Ascending aorta (tissue), 2 donors: ENCODE measurements around the gene UBE2H. TPM values are rescaled to one million over a fixed set of nuclear protein-coding genes. Genes with fewer than 3 reads are reported as not detected.
A peak's percentile ranks its signal among the peaks of the same experiment; 100 is the strongest.

ENCODE experiments used
- DNase-seq, 2 donors: peaks; one replicate each; pipeline ENCODE4 v3.0.0-alpha.2; 2019; ENCODE audit warnings: low spot score in 2 of 2
- H3K27ac ChIP-seq, 2 donors: fragments of 200-600 bp; sonication (generic); one replicate each; pipeline ENCODE4 v1.5.1; 2016 to 2017; ENCODE audit warnings: mild to moderate bottlenecking in 1 of 2
- H3K27me3 ChIP-seq: fragments of 200-600 bp; sonication (generic); one replicate; pipeline ENCODE4 v1.5.1; 2017
- H3K36me3 ChIP-seq, 2 donors: fragments of 200-600 bp; sonication (generic); one replicate each; pipeline ENCODE4 v1.5.1; 2016
- H3K4me1 ChIP-seq, 2 donors: fragments of 200-600 bp; sonication (generic); one replicate each; pipeline ENCODE4 v1.5.1; 2016 to 2017; ENCODE audit warnings: mild to moderate bottlenecking in 1 of 2
- H3K4me3 ChIP-seq, 2 donors: fragments of 200-600 bp; sonication (generic); one replicate each; pipeline ENCODE4 v1.5.1; 2016 to 2017; ENCODE audit warnings: mild to moderate bottlenecking in 1 of 2
- H3K9me3 ChIP-seq, 2 donors: fragments of 200-600 bp; sonication (generic); one replicate each; pipeline ENCODE4 v1.5.1; 2016
- CTCF ChIP-seq, 3 experiments: fragments of 200-600 bp in 2 of 3; fragments of 450-650 bp in 1 of 3; sonication (generic) in 2 of 3; IDR thresholded peaks; one replicate each; pipeline ENCODE4 v1.5.1; 2016 to 2019; ENCODE audit warnings: antibody characterized with exemption in 3 of 3, mild to moderate bottlenecking in 1 of 3, moderate library complexity in 1 of 3
- intact Hi-C: fragments of 100-400 bp; cut with DNase I; formaldehyde crosslinking; loops from one replicate; pipeline ENCODE4 v1.15.1; 2023
- total RNA-seq: library from RNA; depleted of rRNA; stranded (reverse); fragments of >200 nt; gene quantifications from one replicate; pipeline ENCODE4 v1.1.0, GENCODE V29; 2016

UBE2H gene
- total RNA-seq, 1 donor from 2014 or later = 83.9 TPM

- Histone ChIP-seq H3K27ac (peak overlapping the region in 1 of 2 donors; percentile 48), H3K9me3 (no peaks in the 10 kb centered on the region), H3K4me3 (no peak overlapping the region), H3K4me1 (peaks cover 5 to 41% of the 10 kb centered on the region in 2 donors), H3K27me3 (no peaks in the 10 kb centered on the region), H3K36me3 (peaks cover 3 to 13% of the 10 kb centered on the region in 2 donors)
- DNase-seq = no peak
- intact Hi-C loops = no loop called here
- no peak for TF ChIP-seq CTCF (IDR thresholded peaks at IDR 0.05)
Observed at GRCh38 chr7:129883151-129883550, 69.6 kb downstream of the UBE2H start.

- no peak overlapping the region for H3K4me3 ChIP-seq
- peaks cover 6 to 18% of the 10 kb centered on the region in 2 donors for H3K36me3 ChIP-seq
- peaks cover 5 to 41% of the 10 kb centered on the region in 2 donors for H3K4me1 ChIP-seq
- no peak for TF ChIP-seq CTCF (IDR thresholded peaks at IDR 0.05)
- no peak for DNase-seq
- H3K27me3 ChIP-seq = no peaks in the 10 kb centered on the region
- intact Hi-C loops = no loop called here
- H3K9me3 ChIP-seq = no peaks in the 10 kb centered on the region
- peak overlapping the region; percentile 48 to 51 for H3K27ac ChIP-seq
Observed at GRCh38 chr7:129882531-129882930, 70.2 kb downstream of the UBE2H start.

GRCh38 chr7:129877146-129877792 is 75.5 kb downstream of the UBE2H start:
- no peak for TF ChIP-seq CTCF (IDR thresholded peaks at IDR 0.05)
- DNase-seq = no peak
- H3K27ac ChIP-seq = no peak overlapping the region
- peaks cover 0 to 37% of the 10 kb centered on the region in 2 donors for H3K4me1 ChIP-seq
- no peaks in the 10 kb centered on the region for H3K9me3 ChIP-seq
- H3K4me3 ChIP-seq = no peak overlapping the region
- H3K36me3 ChIP-seq = peaks cover 6 to 18% of the 10 kb centered on the region in 2 donors
- intact Hi-C loops = loop anchor here (5.0 kb wide), 1 partner anchor 40 kb away; no protein-coding TSS in a partner anchor
- H3K27me3 ChIP-seq = no peaks in the 10 kb centered on the region

- no peak for TF ChIP-seq CTCF (IDR thresholded peaks at IDR 0.05)
- Histone ChIP-seq H3K9me3 (no peaks in the 10 kb centered on the region), H3K4me3 (peak overlapping the region in 1 of 2 donors; percentile 41), H3K27ac (peak overlapping the region in 1 of 2 donors; percentile 43), H3K4me1 (peaks cover 0 to 39% of the 10 kb centered on the region in 2 donors), H3K36me3 (peaks cover 6 to 18% of the 10 kb centered on the region in 2 donors), H3K27me3 (no peaks in the 10 kb centered on the region)
- no peak for DNase-seq
- intact Hi-C loops = loop anchor here (5.0 kb wide), 1 partner anchor 41 kb away; no protein-coding TSS in a partner anchor
Observed at GRCh38 chr7:129875745-129876411, 76.9 kb downstream of the UBE2H start.

- Histone ChIP-seq H3K9me3 (no peaks in the 10 kb centered on the region), H3K27ac (peak overlapping the region in 1 of 2 donors; percentile 43), H3K36me3 (peaks cover 6 to 18% of the 10 kb centered on the region in 2 donors), H3K27me3 (no peaks in the 10 kb centered on the region), H3K4me1 (peaks cover 0 to 44% of the 10 kb centered on the region in 2 donors), H3K4me3 (peak overlapping the region in 1 of 2 donors; percentile 41)
- TF ChIP-seq CTCF (IDR thresholded peaks at IDR 0.05) = no peak
- intact Hi-C loops = loop anchor here (5.0 kb wide), 1 partner anchor 42 kb away; no protein-coding TSS in a partner anchor
- no peak for DNase-seq
Observed at GRCh38 chr7:129875160-129875559, 77.6 kb downstream of the UBE2H start.
